ENCODE results near the gene RPS5.
"Not testable (repeated sequence)": the region's sequence is repeated elsewhere in the genome, so short reads cannot be mapped to it uniquely, and the experiment has no call there.

Gene RPS5

DNA sequence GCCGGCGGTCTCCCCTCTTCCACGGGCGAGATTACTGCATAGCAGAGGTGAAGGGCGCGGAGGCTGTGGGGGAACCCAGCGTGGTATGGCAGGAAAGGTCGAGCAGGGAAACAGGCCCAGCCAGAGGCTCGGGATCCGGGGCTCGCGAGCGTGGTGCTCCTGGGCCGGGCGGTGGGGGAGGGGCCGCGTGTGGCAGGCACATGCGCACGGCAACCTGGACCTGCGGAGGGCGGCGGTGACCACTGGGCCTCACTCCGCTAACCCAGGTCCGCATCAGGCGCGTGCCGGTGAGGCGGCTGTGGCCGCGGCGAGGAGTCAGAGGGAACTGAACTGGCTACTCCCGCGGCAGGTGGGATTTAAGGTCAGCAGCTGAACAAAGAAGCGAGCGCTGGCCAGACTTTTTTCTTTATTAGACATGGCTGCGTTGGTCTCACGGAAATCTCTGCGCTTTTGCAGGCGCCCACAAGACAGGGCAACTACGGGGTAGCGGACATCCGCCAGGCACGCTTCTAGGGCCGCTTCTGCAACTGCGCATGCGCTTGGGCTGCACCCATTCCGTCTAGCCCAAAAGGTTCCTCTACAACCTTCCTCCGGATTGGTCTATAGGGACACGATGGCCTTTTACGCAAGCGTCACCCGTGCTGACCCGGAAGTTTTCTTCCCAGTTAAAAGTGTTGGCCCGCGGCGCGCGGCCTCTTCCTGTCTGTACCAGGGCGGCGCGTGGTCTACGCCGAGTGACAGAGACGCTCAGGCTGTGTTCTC is at the start of gene RPS5:
Gene RPS5, plus strand, starts transcription at position 694 of the 762 bp plus-strand sequence. CDS start 869 bp downstream, outside the sequence.
- DNase-seq (ENCODE audit: low spot score) (peak; percentile 99), FAIRE-seq (peak; percentile 65)

DNA sequence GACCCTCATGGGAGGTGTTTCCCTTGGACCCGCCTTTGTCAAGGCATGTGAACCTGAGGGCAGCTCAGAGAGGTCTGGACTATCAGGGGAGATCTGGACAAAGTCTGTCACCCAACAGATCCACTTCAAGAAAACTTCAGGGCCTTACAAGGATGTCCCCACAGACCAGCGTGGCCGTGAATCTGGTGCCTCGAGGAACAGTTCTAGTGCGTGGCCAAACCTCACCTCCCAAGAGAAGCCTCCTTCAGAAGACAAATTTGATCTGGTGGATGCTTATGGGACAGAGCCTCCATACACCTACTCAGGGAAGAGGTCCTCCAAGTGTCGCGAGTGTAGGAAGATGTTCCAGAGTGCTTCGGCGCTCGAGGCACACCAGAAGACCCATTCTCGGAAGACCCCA is 48.7 kb upstream of the RPS5 start:
- DNase-seq (ENCODE audit: low spot score) (no peak), FAIRE-seq (no peak)

DNA sequence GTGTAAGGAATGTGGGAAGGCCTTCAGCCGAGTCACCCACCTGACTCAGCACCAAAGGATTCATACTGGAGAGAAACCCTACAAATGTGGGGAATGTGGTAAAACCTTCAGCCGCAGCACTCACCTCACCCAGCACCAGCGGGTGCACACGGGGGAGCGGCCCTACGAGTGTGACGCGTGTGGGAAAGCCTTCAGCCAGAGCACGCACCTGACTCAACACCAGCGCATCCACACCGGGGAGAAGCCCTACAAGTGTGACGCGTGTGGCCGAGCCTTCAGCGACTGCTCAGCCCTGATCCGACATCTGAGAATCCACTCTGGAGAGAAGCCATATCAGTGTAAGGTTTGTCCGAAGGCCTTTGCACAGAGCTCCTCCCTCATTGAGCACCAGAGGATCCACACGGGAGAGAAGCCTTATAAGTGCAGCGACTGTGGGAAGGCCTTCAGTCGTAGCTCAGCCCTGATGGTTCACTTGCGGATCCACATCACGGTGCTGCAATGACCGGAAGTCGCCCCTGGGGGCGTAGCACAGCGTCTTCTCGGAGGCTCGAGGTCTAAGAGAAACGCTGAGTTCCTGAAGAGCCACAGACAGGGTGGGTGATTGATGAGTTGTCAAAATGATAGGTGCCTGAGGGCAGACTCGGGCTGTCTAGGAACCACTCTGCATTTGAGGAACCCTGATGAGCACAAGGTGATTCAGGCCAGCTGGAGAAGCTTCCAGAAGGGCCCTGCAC is 48.1 kb upstream of the RPS5 start:
- no peak for DNase-seq (ENCODE audit: low spot score)

DNA sequence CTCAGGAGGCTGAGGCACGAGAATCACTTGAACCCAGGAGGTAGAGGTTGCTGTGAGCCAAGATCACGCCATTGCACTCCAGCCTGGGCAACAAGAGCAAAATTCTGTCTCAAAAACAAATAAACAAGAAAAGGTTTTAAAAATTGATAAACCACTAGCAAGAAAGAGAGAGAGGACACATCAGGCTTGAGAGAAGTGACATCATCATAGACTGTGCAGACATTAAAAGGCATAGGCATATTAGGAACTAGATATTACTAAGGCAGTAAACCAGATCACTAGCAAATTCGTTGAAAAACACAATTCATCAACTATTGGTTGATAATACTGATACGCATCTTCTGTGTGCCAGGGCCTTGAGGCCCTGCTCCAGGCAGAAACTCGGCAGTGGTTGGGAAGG is 41.5 kb upstream of the RPS5 start:
- DNase-seq (ENCODE audit: low spot score) (no peak), FAIRE-seq (no peak)

More for the DNA sequence above, 48.1 kb upstream of the RPS5 start:
- no peak for FAIRE-seq

DNA sequence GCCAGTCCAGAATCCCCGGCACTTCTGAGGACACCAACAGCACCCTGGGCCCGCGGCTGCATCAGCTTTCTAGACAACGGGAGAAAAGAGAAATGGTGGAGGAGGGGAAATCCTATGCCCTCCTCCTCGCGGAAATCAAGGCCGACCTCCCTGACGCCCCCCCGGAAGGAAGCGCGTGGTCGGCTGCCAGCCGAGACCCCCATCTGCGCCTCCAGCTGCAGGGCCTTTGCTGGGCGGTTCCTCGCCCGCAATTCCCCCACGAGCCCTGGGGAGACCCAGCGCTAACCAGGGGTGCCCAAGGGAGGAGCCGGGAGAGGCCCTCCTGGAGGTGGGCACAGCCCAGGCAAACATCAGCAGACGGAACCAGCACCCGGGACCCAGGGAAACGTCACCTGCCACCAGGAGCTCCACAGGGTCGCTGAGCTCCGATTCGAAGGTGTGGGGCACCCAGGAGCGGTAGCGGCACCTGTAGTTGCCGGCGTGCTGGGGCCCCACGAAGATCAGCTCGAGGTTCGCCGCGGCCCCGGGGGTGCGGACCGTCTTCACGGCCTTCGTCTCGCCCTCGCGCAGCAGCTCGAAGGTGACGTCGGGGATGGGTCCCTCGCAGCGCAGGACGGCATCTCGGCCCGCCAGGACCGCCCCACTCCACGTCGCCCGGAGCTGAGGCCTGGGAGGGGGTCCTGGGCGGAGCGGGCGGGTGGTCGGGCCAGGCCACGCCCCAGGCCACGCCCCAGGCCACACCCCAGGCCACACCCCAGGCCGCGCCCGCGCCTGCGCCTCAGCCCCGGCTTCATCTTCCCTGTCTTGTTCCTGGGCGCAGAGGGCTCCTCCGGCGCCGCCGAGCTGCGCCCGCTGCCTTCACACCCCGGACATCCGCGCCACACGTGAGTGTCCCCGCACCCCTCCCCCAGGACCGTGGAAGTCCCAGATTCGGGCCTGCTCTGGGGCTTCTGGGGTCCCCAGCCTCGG is 39.8 kb upstream of the RPS5 start:
- DNase-seq (ENCODE audit: low spot score) (peak; percentile 93), FAIRE-seq (peak; percentile 17)

DNA sequence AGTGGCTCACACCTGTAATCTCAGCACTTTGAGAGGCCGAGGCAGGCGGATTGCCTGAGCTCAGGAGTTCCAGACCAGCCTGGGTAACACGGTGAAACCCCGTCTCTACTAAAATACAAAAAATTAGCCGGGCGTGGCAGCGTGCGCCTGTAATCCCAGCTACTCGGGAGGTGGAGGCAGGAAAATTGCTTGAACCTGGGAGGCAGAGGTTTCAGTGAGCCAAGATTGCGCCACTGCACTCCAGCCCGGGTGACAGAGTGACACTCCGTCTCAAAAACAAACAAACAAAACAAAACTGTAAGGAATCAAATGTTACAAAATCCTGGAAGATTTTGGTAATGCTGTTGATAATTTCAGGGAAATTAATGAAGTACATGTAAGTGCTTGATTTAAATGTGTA is 39.0 kb upstream of the RPS5 start:
- not testable (repeated sequence) for FAIRE-seq; DNase-seq (ENCODE audit: low spot score)

DNA sequence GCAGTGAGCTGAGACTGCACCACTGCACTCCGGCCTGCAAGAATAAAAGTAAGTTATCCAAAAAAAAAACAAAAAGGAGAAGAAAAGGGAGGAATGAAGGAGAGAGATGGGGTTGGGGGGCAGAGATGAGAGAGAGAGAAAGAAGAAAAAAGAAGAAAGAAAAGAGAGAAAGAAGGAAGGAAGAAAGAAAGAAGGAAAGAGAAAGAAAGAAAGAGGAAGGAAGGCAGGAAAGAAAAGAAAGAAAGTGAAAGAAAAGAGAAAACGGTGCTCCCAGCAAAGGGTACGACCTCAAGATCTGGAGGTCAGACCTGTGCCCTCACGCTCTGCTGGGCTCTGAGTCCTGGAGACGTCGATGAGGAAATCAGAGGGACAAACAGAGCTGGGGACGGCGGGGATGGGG is 37.5 kb upstream of the RPS5 start:
- DNase-seq (ENCODE audit: low spot score) (no peak), FAIRE-seq (no peak)

DNA sequence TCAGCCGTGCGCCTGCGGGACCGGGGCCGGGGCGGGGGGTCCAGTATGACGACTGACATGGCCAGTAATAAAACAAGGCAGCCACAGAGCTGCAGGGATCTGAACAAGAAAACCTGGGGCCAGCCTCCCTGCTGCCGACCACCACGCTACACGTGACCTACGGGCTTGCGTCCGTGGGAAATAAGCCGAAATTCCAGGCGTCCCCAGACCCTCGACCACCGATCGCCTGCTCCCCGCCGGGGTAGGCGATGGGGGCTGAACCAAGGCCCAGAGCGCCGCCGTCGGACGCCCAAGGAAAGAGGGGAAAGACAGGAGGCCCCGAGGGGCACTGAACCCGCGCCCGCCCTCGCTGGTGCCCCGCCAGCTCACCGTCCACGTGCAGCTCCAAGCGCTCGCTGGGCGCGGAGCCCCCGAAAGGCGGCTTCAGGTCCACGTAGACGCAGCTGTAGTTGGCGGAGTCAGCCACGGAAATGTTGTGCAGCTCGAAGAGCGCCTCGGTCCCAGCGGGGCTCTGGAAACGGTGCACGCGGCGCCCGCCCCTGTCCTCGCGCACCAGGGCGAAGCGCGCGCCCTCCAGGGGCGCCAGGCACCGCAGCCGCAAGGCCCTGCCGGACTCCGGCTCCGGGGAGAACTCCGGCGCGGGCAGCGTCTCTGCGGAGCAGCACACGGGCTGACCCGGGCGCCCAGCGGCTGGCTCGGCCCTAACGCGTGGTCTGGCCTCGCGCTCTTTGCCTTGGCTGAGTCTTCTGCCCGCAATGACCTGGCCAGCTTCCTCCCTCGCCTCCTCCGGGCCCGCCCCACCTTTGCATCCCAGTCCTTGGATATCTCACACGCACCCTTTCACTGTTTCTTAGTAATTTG is 36.8 kb upstream of the RPS5 start:
- FAIRE-seq (no peak), DNase-seq (ENCODE audit: low spot score) (no peak)

DNA sequence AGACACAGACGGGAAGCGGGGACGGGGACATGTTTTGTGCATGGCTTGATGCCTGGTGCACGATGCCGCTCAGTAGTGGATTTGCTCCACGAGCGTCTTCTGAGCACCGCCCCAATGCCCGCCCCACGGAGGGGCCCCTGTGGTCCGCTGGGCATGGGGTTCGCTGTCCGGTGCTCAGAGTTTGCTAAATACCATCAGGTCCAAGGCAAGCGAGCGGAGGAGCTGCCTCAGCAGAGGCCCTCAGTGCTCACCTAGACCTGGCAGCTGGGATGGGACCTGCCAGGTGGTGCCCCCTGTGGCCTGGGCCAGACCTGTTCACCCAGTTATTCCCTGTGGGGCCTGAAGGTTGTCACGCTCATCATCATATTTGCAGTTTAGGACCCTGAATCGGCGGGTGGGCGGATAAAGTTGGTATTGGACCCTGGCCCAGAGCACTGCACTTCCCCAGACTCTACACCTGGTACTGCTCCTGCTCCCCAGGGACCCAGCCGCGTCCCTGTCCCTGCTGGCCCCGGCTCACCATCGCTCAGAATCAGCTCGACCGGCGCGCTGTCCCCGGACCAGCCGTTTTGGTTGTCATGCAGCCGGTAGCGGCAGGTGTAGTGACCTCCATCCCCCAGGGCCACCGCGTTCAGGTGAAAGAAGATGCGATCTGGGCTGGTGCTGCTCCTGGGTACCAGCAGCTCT is 36.1 kb upstream of the RPS5 start:
- DNase-seq (ENCODE audit: low spot score) = no peak
- FAIRE-seq = no peak

DNA sequence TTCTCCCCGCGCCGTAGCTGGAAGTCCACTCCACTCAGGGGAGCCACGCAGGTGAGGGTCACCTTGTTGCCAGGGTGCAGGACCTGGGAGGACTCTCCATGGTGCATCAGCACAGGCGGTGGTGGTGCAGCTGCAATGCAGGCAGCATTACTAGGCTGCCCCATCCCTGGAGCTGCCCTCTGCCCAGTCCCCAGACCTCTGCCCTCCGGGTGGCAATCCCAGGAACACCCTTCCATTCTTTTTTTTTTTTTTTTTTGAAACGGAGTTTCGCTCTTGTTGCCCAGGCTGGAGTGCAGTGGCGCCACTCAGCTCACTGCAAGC is 35.6 kb upstream of the RPS5 start:
- DNase-seq (ENCODE audit: low spot score) (no peak), FAIRE-seq (no peak)

DNA sequence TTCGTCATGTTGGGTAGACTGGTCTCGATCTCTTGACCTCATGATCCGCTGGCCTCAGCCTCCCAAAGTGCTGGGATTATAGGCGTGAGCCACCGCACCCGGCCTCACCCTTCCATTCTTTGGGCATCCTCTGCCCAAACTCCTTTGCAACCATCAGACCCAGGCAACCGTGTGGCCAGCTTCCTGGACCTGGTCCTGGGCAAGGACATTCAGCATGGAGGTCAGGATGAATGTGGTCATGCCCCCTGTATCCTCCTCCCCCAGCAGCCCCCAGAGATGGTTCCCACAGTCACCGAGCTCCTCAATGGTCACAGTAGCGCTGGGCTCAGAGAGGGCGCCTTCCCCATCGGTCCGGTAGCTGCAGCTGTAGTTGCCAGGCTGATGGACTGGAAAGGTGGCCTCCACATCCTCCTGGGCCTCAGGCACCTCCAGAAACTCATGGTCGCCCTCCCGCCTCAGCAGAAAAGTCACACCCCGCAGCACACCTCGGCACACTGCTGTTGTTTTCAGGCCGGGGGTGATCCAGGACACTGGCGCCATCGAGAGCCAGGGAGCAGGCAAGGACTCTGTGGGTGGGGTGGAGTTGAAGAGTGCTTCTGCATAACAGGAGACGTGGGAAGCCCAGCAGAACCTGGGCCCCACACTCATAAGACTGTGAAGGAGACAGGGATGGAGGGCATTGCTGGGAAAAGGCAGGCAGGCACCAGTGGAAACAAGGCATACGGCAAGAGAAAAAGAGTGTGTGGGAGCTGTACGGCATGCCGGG is 34.9 kb upstream of the RPS5 start:
- FAIRE-seq (no peak), DNase-seq (ENCODE audit: low spot score) (no peak)

DNA sequence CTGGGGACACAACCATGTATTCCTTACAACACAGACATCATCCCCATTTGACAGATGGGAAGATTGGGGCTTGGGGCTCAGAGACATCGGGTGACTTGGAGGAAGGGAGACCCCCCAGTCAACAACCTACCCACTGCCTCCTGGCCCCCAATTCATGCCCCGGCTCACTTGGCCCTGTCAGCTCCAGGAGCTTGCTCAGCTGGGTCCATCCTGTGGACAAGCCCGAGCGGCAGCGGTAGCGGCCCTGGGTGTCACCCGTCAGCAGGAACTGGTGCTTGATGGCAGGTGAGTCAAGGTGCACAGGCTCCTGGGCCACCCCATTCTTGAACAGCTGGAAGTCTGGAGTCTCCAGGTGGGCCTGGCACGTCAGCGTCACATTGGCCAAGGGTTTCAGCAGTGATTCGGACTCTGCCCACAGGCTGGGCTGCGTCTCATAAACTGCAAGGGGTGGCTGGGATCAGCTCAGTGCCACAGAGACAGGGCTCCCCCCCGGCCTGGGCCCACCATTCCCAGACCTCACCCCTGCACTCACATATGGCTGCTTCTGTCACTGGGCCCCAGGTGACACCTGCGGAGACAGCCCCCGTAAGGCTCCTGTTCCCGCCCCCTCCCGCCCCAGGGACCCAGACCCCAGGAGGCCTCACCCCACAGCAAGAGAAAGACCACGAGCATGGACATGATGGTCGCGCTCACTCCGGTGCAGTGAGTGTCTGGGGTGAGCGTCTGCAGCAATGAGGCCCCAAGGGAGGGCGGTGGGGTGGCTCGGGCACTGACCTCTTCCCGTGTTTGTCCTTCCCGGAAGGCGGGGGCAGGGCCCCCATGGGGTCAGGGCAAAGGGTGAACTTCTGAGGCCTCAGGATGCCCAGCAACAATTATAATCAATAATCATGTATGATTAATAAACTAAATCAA is 34.1 kb upstream of the RPS5 start, which contains the start of gene A1BG:
Gene A1BG, minus strand, starts transcription at position 733 of the 912 bp plus-strand sequence. Its CDS starts 55 bp downstream, at position 678.
- DNase-seq (ENCODE audit: low spot score) = no peak
- no peak for FAIRE-seq

DNA sequence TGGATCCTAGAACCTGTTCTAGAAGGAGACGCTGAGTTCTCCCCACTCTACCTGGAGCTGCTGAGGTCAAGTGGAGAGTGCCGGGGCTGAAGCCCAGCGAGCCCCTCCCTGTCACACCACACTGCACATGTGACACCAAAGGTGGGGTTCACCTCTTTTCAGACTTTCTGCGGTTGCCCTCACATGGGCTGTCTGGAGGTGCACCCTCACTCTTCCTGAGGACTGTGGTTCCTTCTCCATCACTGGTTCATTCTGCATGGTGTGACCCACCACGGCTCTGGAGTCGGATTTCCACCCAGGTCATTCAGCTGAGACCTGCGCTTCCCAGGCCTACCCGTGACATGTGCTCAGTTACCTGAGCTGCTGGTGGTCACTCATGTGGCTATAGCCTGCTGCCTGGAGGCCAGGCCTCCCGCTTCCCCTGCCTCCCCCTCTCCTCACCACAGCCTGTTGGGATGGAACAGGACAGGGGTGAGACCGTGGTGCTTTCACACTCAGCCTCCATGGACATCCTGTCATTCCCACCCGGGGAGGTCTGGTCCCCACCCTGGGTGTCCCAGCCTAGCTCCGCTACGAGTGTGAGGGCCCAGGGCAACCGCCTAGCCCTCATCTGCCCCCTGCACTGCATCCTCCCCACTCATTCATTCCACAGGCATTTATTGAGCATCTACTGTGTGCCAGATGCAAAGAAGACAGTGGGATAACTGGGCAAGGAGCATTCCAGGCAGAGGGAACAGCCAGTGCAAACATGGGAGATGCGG is 33.2 kb upstream of the RPS5 start:
- DNase-seq (ENCODE audit: low spot score) (no peak), FAIRE-seq (peak; percentile 27)

DNA sequence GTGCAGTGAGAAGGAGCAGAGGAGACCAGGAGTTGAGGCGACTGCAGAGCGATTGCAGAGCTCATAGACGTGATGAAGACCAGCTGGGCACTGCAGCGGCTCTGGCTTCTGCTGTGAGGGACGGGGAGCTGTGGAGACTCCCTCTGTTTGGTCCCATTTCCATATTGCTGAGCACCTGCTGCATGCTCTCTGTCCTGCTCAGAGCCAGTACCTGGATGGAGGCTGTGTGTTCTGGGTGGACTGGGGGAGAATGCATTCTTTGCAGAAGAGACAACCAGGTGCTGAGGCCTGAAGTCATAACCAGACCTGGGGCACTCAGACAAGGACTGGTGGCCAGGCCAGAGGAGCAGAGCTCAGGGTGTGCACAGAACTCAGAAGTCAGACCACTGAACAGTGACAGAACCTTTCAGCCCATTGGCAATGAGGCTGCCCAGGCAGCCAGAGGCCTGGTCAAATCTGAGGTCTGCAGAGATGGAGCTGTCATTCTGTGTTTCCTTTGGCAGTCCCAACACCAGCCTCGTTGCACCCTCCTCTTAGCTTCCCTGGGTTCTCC is 32.5 kb upstream of the RPS5 start:
- DNase-seq (ENCODE audit: low spot score) (no peak), FAIRE-seq (no peak)

DNA sequence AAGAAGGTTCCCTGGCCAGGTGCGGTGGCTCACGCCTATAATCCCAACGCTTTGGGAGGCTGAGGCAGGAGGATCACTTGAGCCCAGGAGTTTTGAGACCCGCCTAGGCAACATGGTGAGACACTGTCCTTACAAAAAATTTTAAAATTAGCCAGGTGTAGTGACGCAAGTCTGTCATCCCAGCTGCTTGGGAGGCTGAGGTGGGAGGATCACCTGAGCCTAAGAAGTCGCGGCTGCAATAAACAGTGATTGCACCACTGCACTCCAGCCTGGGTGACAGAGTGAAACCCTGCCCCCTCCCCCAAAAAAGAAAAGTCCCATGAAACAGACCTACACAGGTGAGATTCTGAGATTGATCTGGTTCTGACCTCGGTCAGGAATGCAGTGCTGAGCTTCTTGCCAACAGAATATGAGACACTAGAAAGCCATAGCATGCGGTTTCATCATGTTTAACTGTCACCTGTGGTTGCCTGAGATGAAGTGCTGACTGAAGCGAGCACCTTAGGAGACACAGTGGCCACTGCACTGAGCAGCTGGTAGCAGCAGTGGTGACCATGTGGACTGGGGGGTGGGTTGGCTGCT is 31.8 kb upstream of the RPS5 start:
- no peak for FAIRE-seq

DNA sequence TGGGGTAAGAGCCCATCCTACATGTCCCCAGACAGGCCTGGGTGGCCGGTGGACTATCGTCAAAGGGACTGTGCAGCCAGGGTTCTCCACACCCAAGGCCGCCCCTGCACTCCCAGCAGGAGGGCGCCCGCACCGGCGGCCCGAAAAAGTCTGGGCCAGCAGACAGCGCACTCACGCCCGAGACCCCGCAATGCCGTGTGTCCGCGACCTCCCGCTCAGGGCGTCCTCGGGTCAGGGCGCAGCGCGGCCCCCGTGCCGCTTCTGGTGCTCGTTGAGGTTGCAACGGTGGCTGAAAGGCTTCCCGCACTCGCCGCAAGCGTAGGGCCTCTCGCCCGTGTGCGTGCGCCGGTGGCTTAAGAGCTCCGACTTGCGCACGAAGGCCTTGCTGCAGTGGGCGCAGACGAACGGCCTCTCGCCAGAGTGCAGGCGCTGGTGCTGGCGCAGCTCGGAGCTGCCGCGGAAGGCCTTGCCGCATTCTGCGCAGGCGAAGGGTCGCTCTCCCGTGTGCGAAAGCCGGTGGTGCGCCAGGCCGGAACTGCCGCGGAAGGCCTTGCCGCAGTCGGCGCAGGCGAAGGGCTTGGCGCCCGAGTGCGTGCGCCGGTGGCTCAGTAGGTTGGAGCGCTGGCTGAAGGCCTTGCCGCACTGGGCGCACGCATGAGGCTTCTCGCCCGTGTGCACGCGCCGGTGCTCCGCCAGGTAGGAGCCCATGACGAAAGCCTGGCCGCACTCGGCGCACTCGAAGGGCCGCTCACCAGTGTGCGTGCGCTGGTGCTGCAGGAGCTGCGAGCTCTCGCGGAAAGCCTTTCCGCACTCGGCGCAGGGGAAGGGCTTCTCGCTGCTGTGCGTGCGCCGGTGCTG is 30.9 kb upstream of the RPS5 start:
- DNase-seq (ENCODE audit: low spot score) (no peak), FAIRE-seq (no peak)

More for the DNA sequence above, 31.8 kb upstream of the RPS5 start:
- no peak for DNase-seq (ENCODE audit: low spot score)

All from urothelium cell line (cell line).